HG03558 (cell line): Measurements from ENCODE around the gene METTL13.

Experiments
- ATAC-seq: cut with Tn5 transposase; IDR thresholded peaks from one replicate; pipeline ENCODE4 v1.9.1; 2021; ENCODE audit warnings: moderate number of reproducible peaks; ENCODE audit not compliant: unreplicated experiment; ENCODE audit errors: extremely low read depth

Gene METTL13

GRCh38 chr1:171841931-171842761 is 60.7 kb downstream of the METTL13 start:
- ATAC-seq = no peak

GRCh38 chr1:171844381-171844780 is 62.9 kb downstream of the METTL13 start:
- ATAC-seq = no peak

GRCh38 chr1:171845998-171846397 is 64.5 kb downstream of the METTL13 start:
- no peak for ATAC-seq
